ENCODE measurements around the gene SORCS1.

Gene SORCS1

GRCh38 chr10:106636766-106637491 lies 527.6 kb downstream of the SORCS1 start:
- no peak for DNase-seq

GRCh38 chr10:106635947-106636346 lies 528.6 kb downstream of the SORCS1 start:
- DNase-seq, result no peak

DNA sequence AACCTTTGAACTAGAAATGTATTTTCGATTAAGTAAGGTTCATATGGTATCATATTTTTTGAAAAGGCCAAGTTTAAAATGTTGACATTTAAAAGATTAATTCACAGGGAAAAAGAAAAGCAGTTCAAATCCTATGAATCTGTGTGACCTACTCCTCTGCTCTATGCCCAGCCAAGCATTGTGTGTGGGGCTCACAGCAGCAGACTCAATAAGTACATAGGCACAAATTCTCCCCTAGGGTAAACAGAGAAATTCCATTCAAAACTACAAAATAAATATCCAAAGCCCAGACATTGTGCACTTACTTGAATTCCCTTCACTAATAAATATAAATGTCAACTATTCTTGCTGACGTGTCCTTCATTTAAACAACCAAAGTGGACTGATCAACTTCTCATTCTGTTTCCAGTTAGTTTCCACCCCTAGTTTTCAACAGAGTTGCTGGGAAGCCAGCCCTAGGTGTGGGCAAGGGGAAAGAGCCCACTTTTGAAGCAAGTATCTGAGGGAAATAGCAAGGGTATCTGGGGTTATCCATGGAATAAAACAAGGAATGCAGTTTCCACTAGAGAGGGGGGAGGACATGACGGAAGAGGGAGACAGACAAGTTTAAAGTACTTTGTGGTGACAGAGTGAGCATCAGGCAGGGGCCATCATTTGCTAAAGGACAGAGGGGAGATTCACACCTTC lies 533.3 kb downstream of the SORCS1 start:
- no peak for DNase-seq

GRCh38 chr10:106626371-106626770 lies 538.1 kb downstream of the SORCS1 start:
- no peak for DNase-seq

GRCh38 chr10:106625751-106626150 lies 538.8 kb downstream of the SORCS1 start:
- no peak for DNase-seq

- no peak for DNase-seq
These were observed 545.2 kb downstream of the SORCS1 start for GRCh38 chr10:106619346-106619745.

GRCh38 chr10:106618646-106619045 lies 545.9 kb downstream of the SORCS1 start:
- no peak for DNase-seq

- no peak for DNase-seq
These were observed 549.4 kb downstream of the SORCS1 start for GRCh38 chr10:106615081-106615480.

DNA sequence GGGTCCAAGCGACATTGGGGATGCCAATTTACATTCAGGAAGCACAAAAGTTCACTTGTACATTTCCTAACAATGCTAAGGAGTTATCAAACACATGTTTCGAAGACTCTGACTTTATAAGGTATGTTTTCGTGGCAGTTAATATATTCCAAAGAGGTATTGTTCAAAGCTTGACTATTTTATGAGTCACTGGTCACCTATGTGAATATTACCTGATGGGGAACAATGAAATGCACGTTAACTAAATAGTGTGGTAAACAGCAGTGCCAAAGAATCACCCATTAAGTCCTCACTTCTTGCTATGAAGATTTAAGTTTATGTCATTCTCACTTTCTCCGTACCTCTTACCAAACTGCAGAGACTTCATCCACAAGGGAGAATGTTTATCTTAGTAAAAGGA lies 550.2 kb downstream of the SORCS1 start:
- no peak for DNase-seq

GRCh38 chr10:106612381-106612780 lies 552.1 kb downstream of the SORCS1 start:
- DNase-seq, result no peak

DNA sequence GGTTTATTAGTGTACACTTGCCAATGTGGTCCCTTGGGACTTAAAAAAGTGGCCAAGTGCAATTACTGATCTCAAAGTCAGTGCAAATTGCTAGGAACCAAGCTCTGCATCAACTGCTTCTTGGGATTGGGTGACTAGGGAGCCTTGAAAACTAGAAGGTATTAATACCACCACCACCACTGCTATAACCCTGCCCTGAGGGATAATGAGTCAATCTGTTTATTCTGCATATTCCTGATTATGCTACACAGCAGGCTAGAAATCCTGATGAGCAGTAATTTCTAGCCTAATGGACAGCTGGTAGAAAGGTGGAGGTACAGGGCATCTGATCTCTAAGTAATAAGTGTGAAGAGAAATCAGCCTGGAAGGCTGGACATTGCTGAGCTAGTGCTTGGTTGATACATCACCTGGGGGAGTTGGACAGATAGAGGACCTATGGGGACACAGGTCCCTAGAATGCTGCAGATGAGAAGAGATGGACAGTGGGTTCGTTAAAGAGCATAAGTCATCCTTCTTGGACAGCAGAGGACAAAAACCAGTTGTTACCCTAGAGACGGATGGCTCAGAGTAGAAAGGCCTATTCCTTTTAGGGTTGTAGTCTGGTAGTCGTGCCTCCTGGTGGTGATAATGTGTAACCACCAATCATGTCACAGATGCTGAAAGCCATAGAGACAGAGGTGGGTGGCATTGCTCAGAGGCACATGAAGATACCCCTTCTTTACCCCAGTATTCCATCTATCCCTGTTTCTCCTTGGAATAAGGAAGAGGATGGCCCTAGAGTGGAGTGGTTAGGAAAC lies 554.8 kb downstream of the SORCS1 start:
- no peak for DNase-seq

- no peak for DNase-seq
These were observed 556.4 kb downstream of the SORCS1 start for GRCh38 chr10:106608066-106608465.

- DNase-seq, result no peak
These were observed 569.2 kb downstream of the SORCS1 start for GRCh38 chr10:106595281-106595680.

DNA sequence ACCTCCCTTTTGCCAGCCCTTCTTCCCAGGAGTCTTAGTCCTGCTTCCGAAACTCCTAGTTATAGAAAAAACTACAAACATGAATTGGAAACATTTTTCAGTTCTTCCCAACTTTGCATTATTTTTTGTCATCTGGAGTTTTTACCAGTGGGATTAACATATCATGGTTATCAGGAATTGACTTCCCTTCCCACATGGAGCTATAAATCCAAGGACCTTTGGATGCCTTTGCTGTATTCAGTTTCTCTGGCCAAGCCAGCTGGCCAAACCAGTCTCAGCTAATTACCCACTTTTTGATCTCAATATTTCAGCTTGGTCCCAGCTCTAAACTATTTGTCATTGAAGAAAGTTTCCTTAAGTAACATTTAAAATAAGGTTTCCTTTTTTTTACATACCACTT lies 570.6 kb downstream of the SORCS1 start:
- DNase-seq, result no peak

DNA sequence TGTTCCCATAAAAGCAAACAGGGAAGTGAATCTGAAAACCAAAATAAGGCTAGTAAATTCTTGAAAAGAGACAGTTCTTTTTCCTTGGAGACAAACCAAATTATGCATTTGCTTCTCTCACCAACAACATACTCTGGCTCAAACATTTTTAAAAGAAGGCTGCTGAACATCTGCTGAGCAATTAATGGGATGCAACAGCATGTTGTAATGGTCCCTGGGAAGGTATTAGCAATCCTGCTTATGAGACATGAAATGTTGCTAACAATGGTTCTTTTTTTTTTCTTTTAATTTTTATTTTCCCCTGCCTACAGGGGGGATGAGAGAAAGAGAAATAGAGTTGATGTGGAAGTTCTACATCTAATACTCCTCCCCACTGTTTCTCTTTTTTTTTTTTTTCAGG lies 572.1 kb downstream of the SORCS1 start:
- no peak for DNase-seq

- DNase-seq, result no peak
These were observed 582.2 kb downstream of the SORCS1 start for GRCh38 chr10:106582291-106582690.

DNA sequence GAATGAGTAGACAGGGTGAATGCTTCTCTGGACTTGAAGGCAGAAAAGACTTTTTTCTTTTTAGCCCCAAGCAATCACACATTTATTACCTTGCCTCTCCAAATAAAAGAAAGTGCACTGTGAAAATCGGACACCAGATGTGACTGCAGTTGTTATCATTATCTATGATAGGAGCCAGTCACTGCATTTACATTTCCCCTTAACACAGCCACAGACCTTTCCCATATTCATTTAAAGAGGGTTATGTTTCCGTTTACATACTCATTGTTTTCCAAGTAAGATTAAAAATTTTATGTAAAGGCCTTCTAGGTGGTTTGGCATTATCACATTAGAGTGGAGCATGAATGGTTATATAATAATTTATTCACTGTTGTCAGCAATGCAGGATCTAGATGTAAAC lies 586.8 kb downstream of the SORCS1 start:
- no peak for DNase-seq

DNA sequence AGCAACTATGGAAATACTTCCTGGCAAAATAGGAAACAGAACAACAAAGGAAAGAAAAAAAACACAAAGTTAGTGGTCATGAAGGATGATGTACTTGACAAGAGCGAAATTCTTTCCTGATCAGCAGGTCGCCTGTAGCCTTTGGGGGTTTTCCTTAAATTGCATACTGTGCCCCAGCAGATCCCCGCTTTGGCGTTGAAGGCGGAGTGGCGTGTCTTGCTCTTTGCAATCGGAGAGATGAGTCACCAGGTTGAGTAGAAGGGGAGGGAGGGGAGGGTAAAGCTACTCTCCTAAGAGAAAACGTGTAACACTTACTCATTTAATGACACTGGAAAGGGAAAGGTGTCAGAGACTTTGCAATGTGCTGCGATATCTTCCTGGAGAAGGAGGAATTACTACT lies 587.2 kb downstream of the SORCS1 start:
- DNase-seq, result no peak

GRCh38 chr10:106576534-106576933 lies 588.0 kb downstream of the SORCS1 start:
- DNase-seq, result no peak

DNA sequence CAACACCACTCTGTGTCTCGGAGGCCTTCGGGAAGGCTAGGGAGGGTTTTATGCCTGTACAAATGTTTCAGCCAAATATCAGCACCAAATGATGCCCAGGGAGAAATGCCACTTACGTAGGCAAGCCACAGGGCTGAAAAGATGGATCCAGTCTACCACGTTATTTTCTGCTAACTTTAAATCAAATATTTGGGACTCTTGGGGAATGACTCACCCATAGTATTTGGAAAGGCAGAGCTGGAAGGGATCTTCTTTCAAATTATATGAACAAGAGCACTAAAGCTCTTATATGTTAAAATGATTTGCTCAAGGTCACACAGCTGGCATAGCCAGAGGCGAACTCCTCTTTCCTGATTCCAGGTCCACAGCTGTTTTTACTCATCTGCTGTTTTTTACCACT lies 591.4 kb downstream of the SORCS1 start:
- no peak for DNase-seq

DNA sequence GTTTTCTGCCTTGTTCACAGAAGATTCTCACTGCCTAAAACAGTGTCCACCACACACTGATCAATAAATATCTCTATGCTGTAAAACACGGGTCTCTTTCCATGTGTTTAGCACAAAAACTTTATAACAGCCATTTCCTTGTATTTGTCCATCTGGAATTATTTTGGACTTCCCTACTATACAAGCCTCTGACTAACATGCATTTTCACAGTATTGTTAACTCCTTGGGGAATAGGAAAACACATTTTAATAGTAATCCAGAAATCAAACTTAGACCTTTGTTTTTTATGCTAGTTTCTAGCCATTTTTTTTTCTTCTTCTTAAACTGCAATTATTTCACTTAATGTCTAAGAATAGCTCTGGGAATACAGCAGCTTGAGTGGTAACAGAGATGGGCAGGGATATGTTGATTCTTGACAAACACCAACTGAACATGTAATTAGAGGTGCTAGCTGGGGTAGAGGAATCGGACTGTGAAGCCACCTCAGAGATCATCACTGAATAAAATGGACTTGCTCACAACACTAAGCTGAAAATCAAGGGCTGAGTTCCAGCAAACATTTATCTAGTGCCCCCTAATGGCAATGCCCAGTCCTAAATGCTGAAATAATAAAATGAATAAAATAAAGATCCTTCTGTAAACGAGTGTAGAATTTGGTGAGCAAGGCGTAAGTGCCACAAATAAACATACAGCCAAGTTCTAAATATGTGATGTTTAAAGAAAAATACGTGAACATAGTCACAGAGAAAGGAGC lies 593.1 kb downstream of the SORCS1 start:
- DNase-seq, result no peak

DNA sequence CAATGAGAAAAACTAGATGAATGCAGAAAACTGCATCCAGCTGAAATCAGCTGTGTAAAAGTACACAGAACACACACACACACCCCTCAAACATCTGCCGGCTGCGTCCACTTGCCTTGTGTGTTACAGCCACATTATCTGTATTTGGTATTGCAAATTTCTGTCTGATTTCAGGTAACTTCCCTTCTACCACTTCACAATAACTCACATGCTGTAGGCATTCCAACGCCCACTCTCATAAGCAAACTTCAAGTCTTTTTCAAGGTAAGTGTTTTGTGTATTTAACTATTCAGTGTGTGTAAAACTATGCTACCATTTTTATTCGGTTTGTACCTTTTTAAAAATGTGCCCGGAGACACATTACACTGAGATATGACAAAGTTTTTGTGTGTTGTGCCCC lies 594.2 kb downstream of the SORCS1 start:
- DNase-seq, result no peak

DNA sequence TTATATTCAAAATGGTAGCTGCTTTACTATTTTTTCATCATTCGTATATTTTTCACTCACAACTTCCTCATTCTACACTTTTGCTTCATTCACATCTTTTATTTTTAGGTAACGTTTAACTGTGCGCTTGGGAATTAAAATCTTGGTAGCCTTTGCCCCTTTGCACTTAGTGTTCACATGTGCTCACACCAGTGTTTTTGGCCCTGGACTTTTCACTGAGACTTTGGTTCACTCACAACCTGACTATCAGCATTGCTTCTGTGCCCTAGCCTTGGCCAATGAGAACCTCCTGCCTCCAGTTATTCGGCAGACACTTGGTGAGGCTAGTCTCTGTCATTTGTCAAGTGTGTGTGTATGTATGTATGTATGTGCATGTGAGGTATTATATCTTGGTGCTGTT lies 596.9 kb downstream of the SORCS1 start:
- DNase-seq, result no peak
